Fibroblast of skin of left biceps (primary cell): ENCODE measurements around the gene GLUD2.
"Not testable (repeated sequence)": the region's sequence is repeated elsewhere in the genome, so short reads cannot be mapped to it uniquely, and the experiment has no call there.

Source experiments
- DNase-seq, 2 experiments: peaks; one replicate each; pipeline ENCODE4 v3.0.0-alpha.2; 2013; ENCODE audit warnings: low read depth in 2 of 2

GLUD2 gene

DNA sequence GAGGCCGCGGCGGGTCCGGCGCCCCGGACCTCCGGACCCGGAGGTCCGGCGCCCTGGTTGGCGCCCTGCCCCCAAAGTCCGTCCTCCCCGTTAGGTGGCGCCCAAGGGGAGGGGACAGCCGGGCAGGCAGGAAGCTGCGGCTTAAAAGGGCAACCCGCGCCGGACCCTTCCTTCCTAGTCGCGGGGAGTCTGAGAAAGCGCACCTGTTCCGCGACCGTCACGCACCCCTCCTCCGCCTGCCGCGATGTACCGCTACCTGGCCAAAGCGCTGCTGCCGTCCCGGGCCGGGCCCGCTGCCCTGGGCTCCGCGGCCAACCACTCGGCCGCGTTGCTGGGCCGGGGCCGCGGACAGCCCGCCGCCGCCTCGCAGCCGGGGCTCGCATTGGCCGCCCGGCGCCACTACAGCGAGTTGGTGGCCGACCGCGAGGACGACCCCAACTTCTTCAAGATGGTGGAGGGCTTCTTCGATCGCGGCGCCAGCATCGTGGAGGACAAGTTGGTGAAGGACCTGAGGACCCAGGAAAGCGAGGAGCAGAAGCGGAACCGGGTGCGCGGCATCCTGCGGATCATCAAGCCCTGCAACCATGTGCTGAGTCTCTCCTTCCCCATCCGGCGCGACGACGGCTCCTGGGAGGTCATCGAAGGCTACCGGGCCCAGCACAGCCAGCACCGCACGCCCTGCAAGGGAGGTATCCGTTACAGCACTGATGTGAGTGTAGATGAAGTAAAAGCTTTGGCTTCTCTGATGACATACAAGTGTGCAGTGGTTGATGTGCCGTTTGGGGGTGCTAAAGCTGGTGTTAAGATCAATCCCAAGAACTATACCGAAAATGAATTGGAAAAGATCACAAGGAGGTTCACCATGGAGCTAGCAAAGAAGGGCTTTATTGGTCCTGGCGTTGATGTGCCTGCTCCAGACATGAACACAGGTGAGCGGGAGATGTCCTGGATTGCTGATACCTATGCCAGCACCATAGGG, at the start of gene GLUD2:
Gene GLUD2, plus strand, starts transcription at position 170 of the 979 bp plus-strand sequence. Its CDS starts 75 bp downstream, at position 245.
- DNase-seq, result not testable (repeated sequence)

- no peak for DNase-seq
Measured at GRCh38 chrX:120999413-120999812, 48.0 kb upstream of the GLUD2 start.

DNA sequence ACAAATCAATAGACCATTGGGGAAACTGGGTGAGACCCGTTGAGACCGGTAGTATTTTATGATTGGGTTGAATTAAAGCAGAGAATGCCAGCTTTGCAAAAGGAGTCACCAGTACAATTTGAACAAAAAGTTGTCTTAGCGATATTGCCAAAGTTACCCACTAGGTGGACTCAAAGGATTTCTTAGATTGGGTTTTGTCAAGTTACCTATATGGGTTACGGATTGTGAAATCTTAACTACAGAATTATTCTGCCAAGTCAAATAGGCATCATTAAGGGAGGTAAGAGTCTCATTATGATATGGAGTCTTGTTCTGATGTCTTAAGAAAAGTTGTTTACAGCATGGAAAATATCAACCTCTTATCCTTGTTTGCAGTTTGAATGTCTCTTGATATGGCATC, 46.8 kb upstream of the GLUD2 start:
- no peak for DNase-seq

- no peak for DNase-seq
Measured at GRCh38 chrX:121008920-121009319, 38.5 kb upstream of the GLUD2 start.

- no peak for DNase-seq
Measured at GRCh38 chrX:121009764-121010163, 37.6 kb upstream of the GLUD2 start.

GRCh38 chrX:121010218-121010617, 37.2 kb upstream of the GLUD2 start:
- no peak for DNase-seq

GRCh38 chrX:121011254-121011653, 36.2 kb upstream of the GLUD2 start:
- DNase-seq, result no peak

DNA sequence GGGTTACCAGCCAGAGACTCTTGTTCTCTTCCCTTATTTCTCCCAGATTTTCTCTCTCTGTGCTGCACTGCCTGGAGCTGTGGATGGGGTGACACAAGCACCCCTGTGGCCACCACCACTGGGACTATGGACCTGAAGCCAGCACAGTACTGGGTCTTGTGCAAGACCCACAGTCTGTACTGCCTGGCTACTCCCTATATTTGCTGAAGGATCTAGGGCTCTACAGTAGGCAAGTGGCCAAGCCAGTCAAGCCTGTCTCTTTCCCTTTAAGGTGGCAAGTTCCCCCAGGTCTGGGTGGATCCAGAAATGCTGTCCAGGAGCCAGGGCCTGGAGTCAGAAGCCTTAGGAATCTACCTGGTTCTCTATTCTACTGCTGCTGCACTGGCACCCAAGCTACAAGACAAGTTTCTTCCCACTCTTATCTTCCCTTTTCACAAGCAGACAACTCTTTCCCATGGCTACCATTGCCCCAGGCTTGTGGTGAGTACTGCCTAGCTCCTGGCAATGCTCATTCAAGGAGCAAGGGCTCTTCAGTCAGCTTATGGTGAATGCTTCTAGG, 33.4 kb upstream of the GLUD2 start:
- no peak for DNase-seq

DNA sequence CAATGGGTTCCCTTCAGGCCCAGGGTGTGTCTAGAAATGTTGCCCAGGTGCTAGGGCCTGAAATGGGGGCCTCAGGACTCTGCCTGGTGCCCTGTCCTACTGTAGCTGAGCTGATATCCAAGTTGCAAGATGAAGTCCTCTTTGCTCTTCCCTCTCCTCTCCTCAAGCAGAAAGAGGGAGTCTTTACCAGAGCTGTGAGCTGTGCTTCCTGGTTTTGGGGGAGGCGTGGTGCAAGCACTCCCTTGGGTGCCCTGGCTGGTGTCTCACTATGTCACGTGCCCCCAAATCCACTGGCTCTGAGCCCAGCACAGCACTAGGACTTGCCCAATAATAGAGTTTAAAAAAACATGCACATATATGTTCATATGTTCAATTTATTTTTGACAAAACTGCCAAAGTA, 32.6 kb upstream of the GLUD2 start:
- DNase-seq, result no peak

- no peak for DNase-seq
Measured at GRCh38 chrX:121028419-121028818, 19.0 kb upstream of the GLUD2 start.

- DNase-seq, result no peak
Measured at GRCh38 chrX:121030083-121030482, 17.3 kb upstream of the GLUD2 start.

GRCh38 chrX:121032531-121032930, 14.9 kb upstream of the GLUD2 start:
- DNase-seq, result no peak

DNA sequence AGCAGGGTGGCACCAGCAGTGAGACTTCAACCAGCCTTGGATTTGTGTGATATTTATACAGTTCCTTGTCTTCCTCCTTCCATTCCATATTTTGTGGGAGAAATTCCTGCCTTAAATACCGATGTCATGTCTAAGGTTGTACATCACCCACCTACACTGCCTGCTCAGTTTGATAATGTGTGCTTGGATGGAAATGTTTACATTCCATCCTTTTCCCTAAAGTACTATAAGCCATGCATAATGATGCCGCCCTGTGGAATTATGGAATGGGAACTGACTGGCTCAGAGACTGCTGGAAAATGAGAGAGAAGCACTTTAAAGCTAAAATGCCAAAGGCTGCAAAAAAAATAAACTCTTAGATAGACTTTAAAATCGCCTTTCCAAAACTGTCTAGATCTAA, 11.3 kb upstream of the GLUD2 start:
- no peak for DNase-seq

- DNase-seq, result no peak
Measured at GRCh38 chrX:121036951-121037350, 10.5 kb upstream of the GLUD2 start.

GRCh38 chrX:121050781-121051180, 3.4 kb downstream of the GLUD2 start:
- DNase-seq, result no peak

- no peak for DNase-seq
Measured at GRCh38 chrX:121052122-121052521, 4.7 kb downstream of the GLUD2 start.

- no peak for DNase-seq
Measured at GRCh38 chrX:121062289-121062688, 14.9 kb downstream of the GLUD2 start.

GRCh38 chrX:121064579-121064978, 17.2 kb downstream of the GLUD2 start:
- no peak for DNase-seq

- not testable (repeated sequence) for DNase-seq
Measured at GRCh38 chrX:121084247-121084646, 36.8 kb downstream of the GLUD2 start.

DNA sequence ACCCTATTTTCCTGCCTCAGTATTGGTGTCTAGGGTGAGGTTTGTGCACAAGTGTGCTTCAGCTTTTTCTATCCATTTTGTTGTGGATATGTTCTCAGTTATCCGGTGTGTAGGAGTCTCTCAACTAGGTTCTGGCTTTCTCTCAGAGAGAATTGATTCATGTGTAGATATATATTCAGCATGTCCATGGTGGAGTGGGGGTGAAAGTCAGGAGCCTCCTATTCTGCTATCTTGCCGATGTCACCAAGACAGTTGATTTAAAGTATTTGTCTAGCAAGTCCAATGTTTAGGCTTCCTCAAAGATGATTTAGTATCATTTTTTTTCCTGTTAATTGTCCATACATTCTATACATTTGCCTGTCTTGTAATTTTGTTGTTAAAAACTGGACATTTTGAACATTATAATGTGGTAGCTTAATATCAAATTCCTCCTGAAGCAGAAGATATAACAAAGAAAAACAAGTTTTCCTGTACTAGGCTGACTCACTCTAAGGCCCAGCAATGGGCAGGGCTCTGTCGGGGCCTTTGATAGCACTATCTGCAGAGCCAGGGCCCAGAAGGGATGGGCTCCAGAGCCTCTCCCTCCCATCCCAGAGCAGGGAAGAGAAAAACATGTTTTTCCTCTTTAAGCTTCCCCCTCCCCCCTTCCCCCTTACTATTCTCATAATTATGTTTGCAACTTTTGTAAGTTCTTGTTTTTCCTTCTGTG, 37.6 kb downstream of the GLUD2 start:
- no peak for DNase-seq

- DNase-seq, result no peak
Measured at GRCh38 chrX:121085612-121086010, 38.2 kb downstream of the GLUD2 start.

DNA sequence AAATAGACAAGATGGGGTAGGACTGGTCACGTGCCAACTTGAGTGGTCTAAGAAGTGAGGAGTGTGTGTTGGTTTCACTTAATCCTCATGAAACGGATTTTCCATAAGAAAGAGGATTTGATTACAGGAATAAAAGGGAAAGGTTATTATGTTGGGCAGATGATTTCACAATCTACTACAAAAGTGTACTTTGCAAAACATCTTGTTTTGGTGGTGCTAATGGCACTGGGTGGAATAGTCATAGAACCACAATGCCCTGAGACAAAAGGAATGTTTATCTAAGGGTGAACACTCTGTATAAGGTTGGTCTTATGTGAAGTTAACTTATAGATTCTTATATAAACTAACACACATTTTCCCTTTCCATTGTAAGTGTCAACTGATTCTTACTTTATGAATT, 45.6 kb downstream of the GLUD2 start:
- DNase-seq, result no peak
